Colonic mucosa (tissue), 4 donors: ENCODE measurements around the gene SRPK2. TPM values are rescaled to one million over a fixed set of nuclear protein-coding genes. Genes with fewer than 3 reads are reported as not detected.

Source experiments
- DNase-seq: peaks from one replicate; pipeline ENCODE4 v3.0.0-alpha.2; 2020
- H3K27ac ChIP-seq: fragments of 200-600 bp; one replicate; pipeline ENCODE4 v1.8.0; 2021
- H3K27me3 ChIP-seq: fragments of 200-600 bp; one replicate; pipeline ENCODE4 v1.8.0; 2021
- H3K36me3 ChIP-seq: fragments of 200-600 bp; one replicate; pipeline ENCODE4 v1.8.0; 2021
- H3K4me1 ChIP-seq: fragments of 200-600 bp; one replicate; pipeline ENCODE4 v1.8.0; 2021; ENCODE audit warnings: mild to moderate bottlenecking
- H3K4me3 ChIP-seq: fragments of 200-600 bp; one replicate; pipeline ENCODE4 v1.8.0; 2021
- H3K9ac ChIP-seq, 2 donors: one replicate each; pipeline ENCODE4 v1.7.0; 2013; ENCODE audit warnings: control low read depth in 2 of 2, low read depth in 2 of 2, low read length in 2 of 2
- H3K9me3 ChIP-seq: fragments of 200-600 bp; one replicate; pipeline ENCODE4 v1.8.0; 2021
- CTCF ChIP-seq: fragments of 200-600 bp; IDR thresholded peaks from one replicate; pipeline ENCODE4 v1.8.0; 2022; ENCODE audit warnings: antibody characterized with exemption, mild to moderate bottlenecking
- intact Hi-C: fragments of 100-400 bp; cut with DNase I; formaldehyde crosslinking; loops from one replicate; pipeline ENCODE4 v1.14.1; 2022
- total RNA-seq, 2 donors: library from RNA; stranded (reverse); fragmentation: NEBNext Ultra II Directional in 1 of 2; extraction: Animal tissue kit (Norgen Biotek cat#: 25700) in 1 of 2; gene quantifications; one replicate each; pipeline ENCODE4 v1.2.1, GENCODE V29; 2021
- donor health status: healthy.
- donor health status: DM: no; HTN: no; CAD: no.
- donor health status: DM: no; HTN: no; CAD: no.

The SRPK2 gene
- total RNA-seq, 2 donors from 2014 or later, result 25.0 to 30.1 TPM

GRCh38 chr7:105125745-105126144 is 263.0 kb downstream of the SRPK2 start:
- Histone ChIP-seq H3K9me3 (no peaks in the 10 kb centered on the region), H3K4me1 (no peaks in the 10 kb centered on the region), H3K27me3 (no peaks in the 10 kb centered on the region), H3K27ac (no peak overlapping the region), H3K4me3 (no peak overlapping the region), H3K36me3 (no peaks in the 10 kb centered on the region), H3K9ac (no peak overlapping the region)
- intact Hi-C loops, result no loop called here
- no peak for DNase-seq
- TF ChIP-seq CTCF, result no peak

GRCh38 chr7:105122619-105123018 is 266.1 kb downstream of the SRPK2 start:
- intact Hi-C loops, result no loop called here
- TF ChIP-seq CTCF, result no peak
- no peak for DNase-seq
- Histone ChIP-seq H3K36me3 (no peaks in the 10 kb centered on the region), H3K9ac (no peak overlapping the region), H3K4me3 (no peak overlapping the region), H3K27ac (no peak overlapping the region), H3K4me1 (no peaks in the 10 kb centered on the region), H3K9me3 (no peaks in the 10 kb centered on the region), H3K27me3 (no peaks in the 10 kb centered on the region)

- H3K36me3 ChIP-seq, result peaks cover 4% of the 10 kb centered on the region
- TF ChIP-seq CTCF, result no peak
- no peaks in the 10 kb centered on the region for H3K27me3 ChIP-seq
- no peak overlapping the region for H3K4me3 ChIP-seq
- intact Hi-C loops, result no loop called here
- no peaks in the 10 kb centered on the region for H3K4me1 ChIP-seq
- H3K9ac ChIP-seq, result no peak overlapping the region
- no peak overlapping the region for H3K27ac ChIP-seq
- H3K9me3 ChIP-seq, result no peaks in the 10 kb centered on the region
- no peak for DNase-seq
These were observed 269.8 kb downstream of the SRPK2 start for GRCh38 chr7:105118612-105119600.

- Histone ChIP-seq H3K36me3 (peaks cover 15% of the 10 kb centered on the region), H3K27ac (no peak overlapping the region), H3K9ac (no peak overlapping the region), H3K9me3 (no peaks in the 10 kb centered on the region), H3K4me3 (no peak overlapping the region), H3K4me1 (no peaks in the 10 kb centered on the region), H3K27me3 (no peaks in the 10 kb centered on the region)
- intact Hi-C loops, result no loop called here
- no peak for TF ChIP-seq CTCF
- no peak for DNase-seq
These were observed 276.0 kb downstream of the SRPK2 start for GRCh38 chr7:105112440-105113418.

GRCh38 chr7:105107458-105107857 is 281.3 kb downstream of the SRPK2 start:
- H3K27me3 ChIP-seq, result no peaks in the 10 kb centered on the region
- no peaks in the 10 kb centered on the region for H3K9me3 ChIP-seq
- intact Hi-C loops, result loop anchor here (5.0 kb wide), 1 partner anchor 35 kb away; no protein-coding TSS in a partner anchor
- peaks cover 39% of the 10 kb centered on the region for H3K36me3 ChIP-seq
- H3K4me1 ChIP-seq, result no peaks in the 10 kb centered on the region
- H3K9ac ChIP-seq, result no peak overlapping the region
- H3K27ac ChIP-seq, result no peak overlapping the region
- DNase-seq, result no peak
- no peak overlapping the region for H3K4me3 ChIP-seq
- TF ChIP-seq CTCF, result no peak
